Keratinocyte (primary cell): ENCODE results near the gene ZNF541.

Source experiments
- EZH2 ChIP-seq: IDR thresholded peaks from one replicate; pipeline ENCODE4 v1.6.1; 2012; ENCODE audit warnings: inconsistent platforms, mild to moderate bottlenecking, low read length, moderate library complexity
- TF ChIP-seq, protein P1 (sequence below), 3 experiments: IDR thresholded peaks in 1 of 3; conservative IDR thresholded peaks in 1 of 3; optimal IDR thresholded peaks in 1 of 3; 2 replicates in 2 of 3; 3 replicates in 1 of 3; pipeline versions ENCODE3 to v1.5.1; 2011; ENCODE audit warnings: low read length in 3 of 3, mild to moderate bottlenecking in 3 of 3, moderate library complexity in 2 of 3, control low read depth in 1 of 3, inconsistent platforms in 1 of 3; ENCODE audit not compliant: insufficient read depth in 2 of 3; ENCODE audit errors: extremely low read depth in 1 of 3

DNA sequence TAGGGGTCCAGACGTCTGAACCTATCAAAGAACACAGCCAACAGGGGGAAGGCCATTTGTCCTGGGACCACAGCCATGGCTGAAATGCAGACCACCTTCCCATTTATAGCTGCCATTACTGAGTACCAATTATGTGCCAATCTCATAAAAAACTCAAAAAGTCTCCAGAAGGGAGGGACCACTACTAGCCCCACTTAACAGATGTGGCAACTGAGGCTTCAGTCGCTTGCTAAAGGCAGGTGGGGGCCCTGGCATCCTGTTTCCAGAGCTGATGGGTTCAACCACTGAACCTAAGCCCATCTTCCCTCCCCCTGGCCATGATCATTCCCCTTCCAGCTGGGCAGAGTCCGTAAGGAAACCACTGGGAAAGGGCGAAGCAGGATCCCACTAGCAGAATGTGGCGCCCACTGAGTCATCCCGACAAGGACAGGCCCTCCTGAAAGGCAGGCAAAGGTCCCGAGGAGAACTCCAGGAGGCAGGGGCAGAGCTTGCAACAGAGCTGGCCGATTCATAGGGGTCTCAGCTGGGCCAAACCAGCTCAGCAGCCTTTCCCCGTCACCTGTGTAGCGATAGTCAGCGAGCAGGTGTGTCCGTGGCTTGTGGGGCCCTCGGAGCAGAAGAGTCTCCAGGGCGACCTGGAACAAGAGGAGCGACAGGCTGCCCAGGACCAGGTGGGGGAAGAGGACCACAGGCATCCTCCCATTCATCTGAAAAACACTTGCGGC lies 43.8 kb downstream of the ZNF541 start:
- TF ChIP-seq EZH2, result no peak
- TF ChIP-seq, protein P1, sequence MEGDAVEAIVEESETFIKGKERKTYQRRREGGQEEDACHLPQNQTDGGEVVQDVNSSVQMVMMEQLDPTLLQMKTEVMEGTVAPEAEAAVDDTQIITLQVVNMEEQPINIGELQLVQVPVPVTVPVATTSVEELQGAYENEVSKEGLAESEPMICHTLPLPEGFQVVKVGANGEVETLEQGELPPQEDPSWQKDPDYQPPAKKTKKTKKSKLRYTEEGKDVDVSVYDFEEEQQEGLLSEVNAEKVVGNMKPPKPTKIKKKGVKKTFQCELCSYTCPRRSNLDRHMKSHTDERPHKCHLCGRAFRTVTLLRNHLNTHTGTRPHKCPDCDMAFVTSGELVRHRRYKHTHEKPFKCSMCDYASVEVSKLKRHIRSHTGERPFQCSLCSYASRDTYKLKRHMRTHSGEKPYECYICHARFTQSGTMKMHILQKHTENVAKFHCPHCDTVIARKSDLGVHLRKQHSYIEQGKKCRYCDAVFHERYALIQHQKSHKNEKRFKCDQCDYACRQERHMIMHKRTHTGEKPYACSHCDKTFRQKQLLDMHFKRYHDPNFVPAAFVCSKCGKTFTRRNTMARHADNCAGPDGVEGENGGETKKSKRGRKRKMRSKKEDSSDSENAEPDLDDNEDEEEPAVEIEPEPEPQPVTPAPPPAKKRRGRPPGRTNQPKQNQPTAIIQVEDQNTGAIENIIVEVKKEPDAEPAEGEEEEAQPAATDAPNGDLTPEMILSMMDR (optimal IDR thresholded peaks at IDR 0.05 in 1 of 3, IDR thresholded peaks at IDR 0.05 in 1 of 3, conservative IDR thresholded peaks at IDR 0.05 in 1 of 3; ENCODE audit: extremely low read depth in 1 of 3, insufficient read depth in 2 of 3, low read length in 3 of 3), result no peak
